Measurements from ENCODE around the gene CDK6.

DNA sequence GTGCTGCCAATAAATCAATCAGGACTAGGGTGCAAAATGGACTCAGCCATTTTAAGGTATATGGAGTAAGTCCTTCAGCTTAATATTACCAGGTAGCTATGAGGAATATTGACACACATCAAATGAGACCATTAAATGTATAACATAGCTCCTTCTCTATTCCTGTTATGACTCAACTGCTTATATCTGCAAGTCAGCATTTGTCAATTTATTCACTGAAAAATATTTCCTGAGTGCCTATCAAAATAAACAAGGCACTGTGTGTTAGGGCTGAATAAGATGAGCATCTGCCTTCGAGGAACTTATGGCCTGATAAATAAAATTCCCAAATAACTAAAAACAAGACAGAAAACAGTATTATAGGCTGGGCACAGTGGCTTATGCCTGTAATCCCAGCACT is 113.8 kb downstream of the CDK6 start:
- TF ChIP-seq CTCF (conservative IDR thresholded peaks at IDR 0.05; ENCODE audit: low read depth in 2 of 2) (no peak), EZH2 (IDR thresholded peaks at IDR 0.05; ENCODE audit: low read depth, unreplicated experiment) (no peak), POLR2AphosphoS5 (IDR thresholded peaks at IDR 0.05; ENCODE audit: low read depth) (no peak), ETS1 (IDR thresholded peaks at IDR 0.05) (no peak), EZH2phosphoT487 (IDR thresholded peaks at IDR 0.05; ENCODE audit: unreplicated experiment) (no peak), REST (IDR thresholded peaks at IDR 0.05; ENCODE audit: unreplicated experiment) (no peak), STAT1 (IDR thresholded peaks at IDR 0.05; ENCODE audit: unreplicated experiment) (no peak), CREB1 (CRISPR knock-in tag; IDR thresholded peaks at IDR 0.05; ENCODE audit: low read depth) (no peak), JUNB (IDR thresholded peaks at IDR 0.05; ENCODE audit: unreplicated experiment) (no peak)
